ENCODE measurements around the gene IQGAP2. TPM values are rescaled to one million over a fixed set of nuclear protein-coding genes. Genes with fewer than 3 reads are reported as not detected.

IQGAP2 gene
- polyA plus RNA-seq, 1 donor (not counting 4 experiments of a cell fraction or from before 2014, with no cell fraction given) = 0.14 TPM

DNA sequence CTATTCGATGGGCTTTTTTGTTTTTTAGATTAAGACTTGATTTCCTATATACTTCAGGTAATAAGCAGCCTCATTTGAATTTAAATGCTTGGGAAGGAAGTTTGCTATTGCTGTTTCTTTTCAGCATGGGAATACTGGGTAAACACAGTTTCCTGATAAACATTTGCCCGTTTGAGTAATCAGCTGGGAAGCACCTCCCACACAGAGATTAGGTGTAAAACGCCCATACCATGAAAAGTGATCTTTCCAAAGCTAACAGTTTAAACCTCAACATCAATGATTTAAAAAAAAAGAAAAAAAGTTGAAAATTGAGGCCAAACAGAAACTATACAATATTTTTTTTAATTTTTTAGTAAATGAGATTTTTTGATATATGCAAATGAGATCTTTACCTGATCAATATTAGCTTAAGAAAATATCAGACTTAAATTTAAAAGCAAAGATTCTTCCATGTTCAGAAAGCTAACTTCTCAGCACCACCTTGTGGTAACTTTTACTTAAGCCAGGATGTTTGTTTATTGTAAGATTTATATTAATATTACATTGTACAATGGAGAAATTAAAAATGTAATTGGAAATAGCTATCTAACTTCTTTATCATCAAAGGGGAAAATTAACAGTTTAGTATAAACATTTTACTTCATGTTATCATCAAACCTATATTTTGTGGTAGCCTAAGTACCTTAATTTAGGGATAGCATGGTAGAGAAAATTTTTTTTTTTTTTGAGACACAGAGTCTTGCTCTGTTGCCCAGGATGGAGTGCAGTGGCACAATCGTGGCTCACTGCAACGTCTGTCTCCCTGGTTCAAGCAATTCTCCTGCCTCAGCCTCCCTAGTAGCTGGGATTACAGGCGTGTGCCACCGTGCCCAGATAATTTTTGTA, 180.3 kb downstream of the IQGAP2 start:
- Histone ChIP-seq H3K9me3 (ENCODE audit: control insufficient read depth, low read depth, low read length) (no peaks in the 10 kb centered on the region), H3K4me1 (ENCODE audit: control insufficient read depth, extremely low read depth, insufficient read depth, low read length) (no peaks in the 10 kb centered on the region), H3K4me2 (ENCODE audit: control insufficient read depth, extremely low read depth, insufficient read depth, low read depth, low read length) (no peak overlapping the region), H2AFZ (ENCODE audit: control insufficient read depth, low read length) (no peak overlapping the region), H3K27ac (ENCODE audit: control insufficient read depth, insufficient read depth, low read length) (no peak overlapping the region), H3K27me3 (ENCODE audit: control insufficient read depth, extremely low read depth, insufficient read depth, low read length) (no peaks in the 10 kb centered on the region), H4K20me1 (ENCODE audit: control insufficient read depth, extremely low read depth, insufficient read depth, low read length) (no peaks in the 10 kb centered on the region), H3K79me2 (ENCODE audit: control insufficient read depth, insufficient read depth, low read length) (no peaks in the 10 kb centered on the region), H3K9ac (ENCODE audit: control insufficient read depth, extremely low read depth, insufficient read depth, low read length) (no peak overlapping the region), H3K9me1 (ENCODE audit: control insufficient read depth, extremely low read depth, insufficient read depth, low read length) (no peaks in the 10 kb centered on the region), H3K36me3 (ENCODE audit: control insufficient read depth in 2 of 2, extremely low read depth in 1 of 2, insufficient read depth in 2 of 2, low read length in 2 of 2) (no peaks in the 10 kb centered on the region), H3K4me3 (ENCODE audit: control insufficient read depth in 2 of 3, extremely low read depth in 1 of 3, insufficient read depth in 2 of 3, low read depth in 1 of 3, low read length in 3 of 3) (no peak overlapping the region)
- FAIRE-seq = no peak
- DNase-seq (ENCODE audit: low read depth, low spot score) = no peak
- no peak for TF ChIP-seq EZH2 (IDR thresholded peaks at IDR 0.05; ENCODE audit: low read length)
- TF ChIP-seq, protein P1, sequence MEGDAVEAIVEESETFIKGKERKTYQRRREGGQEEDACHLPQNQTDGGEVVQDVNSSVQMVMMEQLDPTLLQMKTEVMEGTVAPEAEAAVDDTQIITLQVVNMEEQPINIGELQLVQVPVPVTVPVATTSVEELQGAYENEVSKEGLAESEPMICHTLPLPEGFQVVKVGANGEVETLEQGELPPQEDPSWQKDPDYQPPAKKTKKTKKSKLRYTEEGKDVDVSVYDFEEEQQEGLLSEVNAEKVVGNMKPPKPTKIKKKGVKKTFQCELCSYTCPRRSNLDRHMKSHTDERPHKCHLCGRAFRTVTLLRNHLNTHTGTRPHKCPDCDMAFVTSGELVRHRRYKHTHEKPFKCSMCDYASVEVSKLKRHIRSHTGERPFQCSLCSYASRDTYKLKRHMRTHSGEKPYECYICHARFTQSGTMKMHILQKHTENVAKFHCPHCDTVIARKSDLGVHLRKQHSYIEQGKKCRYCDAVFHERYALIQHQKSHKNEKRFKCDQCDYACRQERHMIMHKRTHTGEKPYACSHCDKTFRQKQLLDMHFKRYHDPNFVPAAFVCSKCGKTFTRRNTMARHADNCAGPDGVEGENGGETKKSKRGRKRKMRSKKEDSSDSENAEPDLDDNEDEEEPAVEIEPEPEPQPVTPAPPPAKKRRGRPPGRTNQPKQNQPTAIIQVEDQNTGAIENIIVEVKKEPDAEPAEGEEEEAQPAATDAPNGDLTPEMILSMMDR (optimal IDR thresholded peaks at IDR 0.05 in 1 of 3, IDR thresholded peaks at IDR 0.05 in 1 of 3, conservative IDR thresholded peaks at IDR 0.05 in 1 of 3; ENCODE audit: extremely low read depth in 1 of 3, insufficient read depth in 2 of 3, low read length in 3 of 3) = peak in 2 of 3 experiments; percentile 19 to 37
- dilution Hi-C loops (cut with MboI; ENCODE audit: extremely low pct_ligation_motif_present, low sequenced_read_pairs) = no loop called here

- FAIRE-seq (no peak), DNase-seq (ENCODE audit: low read depth, low spot score) (no peak)
- Histone ChIP-seq H3K4me3 (ENCODE audit: control insufficient read depth in 2 of 3, extremely low read depth in 1 of 3, insufficient read depth in 2 of 3, low read depth in 1 of 3, low read length in 3 of 3) (no peak overlapping the region), H3K9me1 (ENCODE audit: control insufficient read depth, extremely low read depth, insufficient read depth, low read length) (no peaks in the 10 kb centered on the region), H3K4me1 (ENCODE audit: control insufficient read depth, extremely low read depth, insufficient read depth, low read length) (no peaks in the 10 kb centered on the region), H4K20me1 (ENCODE audit: control insufficient read depth, extremely low read depth, insufficient read depth, low read length) (no peaks in the 10 kb centered on the region), H3K27me3 (ENCODE audit: control insufficient read depth, extremely low read depth, insufficient read depth, low read length) (no peaks in the 10 kb centered on the region), H3K4me2 (ENCODE audit: control insufficient read depth, extremely low read depth, insufficient read depth, low read depth, low read length) (no peak overlapping the region), H3K27ac (ENCODE audit: control insufficient read depth, insufficient read depth, low read length) (no peak overlapping the region), H3K9ac (ENCODE audit: control insufficient read depth, extremely low read depth, insufficient read depth, low read length) (no peak overlapping the region), H3K9me3 (ENCODE audit: control insufficient read depth, low read depth, low read length) (no peaks in the 10 kb centered on the region), H3K36me3 (ENCODE audit: control insufficient read depth in 2 of 2, extremely low read depth in 1 of 2, insufficient read depth in 2 of 2, low read length in 2 of 2) (no peaks in the 10 kb centered on the region), H3K79me2 (ENCODE audit: control insufficient read depth, insufficient read depth, low read length) (no peaks in the 10 kb centered on the region), H2AFZ (ENCODE audit: control insufficient read depth, low read length) (no peak overlapping the region)
- TF ChIP-seq EZH2 (IDR thresholded peaks at IDR 0.05; ENCODE audit: low read length) = no peak
- TF ChIP-seq, protein P1 (optimal IDR thresholded peaks at IDR 0.05 in 1 of 3, IDR thresholded peaks at IDR 0.05 in 1 of 3, conservative IDR thresholded peaks at IDR 0.05 in 1 of 3; ENCODE audit: extremely low read depth in 1 of 3, insufficient read depth in 2 of 3, low read length in 3 of 3) = no peak
- dilution Hi-C loops (cut with MboI; ENCODE audit: extremely low pct_ligation_motif_present, low sequenced_read_pairs) = no loop called here
These were observed 182.7 kb downstream of the IQGAP2 start for GRCh38 chr5:76585783-76586217.

All from keratinocyte (primary cell).